Lower leg skin (tissue), 4 donors: ENCODE data around the gene NKD1. TPM values are rescaled to one million over a fixed set of nuclear protein-coding genes. Genes with fewer than 3 reads are reported as not detected.

Experiments used
- DNase-seq, 2 donors: peaks; one replicate each; pipeline ENCODE4 v3.0.0-alpha.2; 2019; ENCODE audit warnings: low spot score in 2 of 2
- H3K4me3 ChIP-seq: fragments of 200-600 bp; sonication (generic); 2 replicates; pipeline ENCODE4 v1.5.1; 2017; ENCODE audit warnings: mild to moderate bottlenecking, low read depth; ENCODE audit not compliant: poor library complexity, severe bottlenecking
- POLR2A ChIP-seq, 2 donors: fragments of 450-650 bp; IDR thresholded peaks; one replicate each; pipeline ENCODE4 v1.6.1; 2016 to 2017; ENCODE audit warnings: antibody characterized with exemption in 2 of 2, mild to moderate bottlenecking in 1 of 2, moderate library complexity in 1 of 2
- WGBS, 2 donors: methylation state at CpG; one replicate each; pipeline ENCODE4 v1.1.5; 2018; 5-methylcytosine and 5-hydroxymethylcytosine counted together
- intact Hi-C: fragments of 100-400 bp; cut with DNase I; formaldehyde crosslinking; loops from one replicate; pipeline ENCODE4 v1.15.0; 2023; ENCODE audit warnings: low total_unique reads
- total RNA-seq, 4 donors: library from RNA; depleted of rRNA; stranded (reverse); fragments of >200 nt; gene quantifications; one replicate each; pipeline ENCODE4 v1.1.0, GENCODE V29; 2016
- TF ChIP-seq, protein P1 (sequence below), 3 donors: fragments of 450-650 bp; IDR thresholded peaks; one replicate each; pipeline ENCODE4 v1.5.1; 2016; ENCODE audit warnings: antibody characterized with exemption in 3 of 3, mild to moderate bottlenecking in 3 of 3, moderate library complexity in 2 of 3

NKD1 gene
- total RNA-seq, 4 donors from 2014 or later, result 5.1 to 15.2 (median 7.2) TPM

DNA sequence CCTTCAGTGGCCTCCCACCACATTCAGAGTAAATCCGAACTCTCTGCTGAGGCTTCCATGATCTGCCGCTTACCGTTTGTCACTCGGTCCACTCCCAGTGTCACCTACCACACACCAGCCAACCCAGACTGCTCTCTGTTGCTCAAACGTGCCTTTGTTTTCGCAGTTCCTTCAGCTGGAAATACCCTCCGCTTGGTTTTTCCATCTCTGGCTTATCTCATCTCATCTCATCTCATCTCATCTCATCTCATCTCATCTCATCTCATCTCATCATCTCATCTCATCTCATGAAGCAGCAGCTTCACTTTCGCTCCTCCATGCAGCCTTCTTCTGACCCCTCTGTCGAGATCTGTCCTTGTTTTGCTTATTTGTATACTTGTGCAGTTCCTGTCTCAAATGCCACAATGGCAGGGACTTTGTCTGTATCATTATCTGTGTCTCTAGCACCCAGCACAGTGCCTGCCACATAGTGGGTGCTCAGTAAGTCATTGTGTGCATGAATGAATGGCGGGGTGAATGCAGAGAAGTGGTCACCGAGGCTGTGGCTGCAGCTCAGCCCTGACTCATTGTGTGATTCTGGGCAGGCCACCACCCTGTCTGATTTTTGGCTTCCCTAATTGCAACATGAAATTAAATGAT, 136.7 kb downstream of the NKD1 start:
- no peak overlapping the region for H3K4me3 ChIP-seq
- intact Hi-C loops, result no loop called here
- TF ChIP-seq, protein P1, sequence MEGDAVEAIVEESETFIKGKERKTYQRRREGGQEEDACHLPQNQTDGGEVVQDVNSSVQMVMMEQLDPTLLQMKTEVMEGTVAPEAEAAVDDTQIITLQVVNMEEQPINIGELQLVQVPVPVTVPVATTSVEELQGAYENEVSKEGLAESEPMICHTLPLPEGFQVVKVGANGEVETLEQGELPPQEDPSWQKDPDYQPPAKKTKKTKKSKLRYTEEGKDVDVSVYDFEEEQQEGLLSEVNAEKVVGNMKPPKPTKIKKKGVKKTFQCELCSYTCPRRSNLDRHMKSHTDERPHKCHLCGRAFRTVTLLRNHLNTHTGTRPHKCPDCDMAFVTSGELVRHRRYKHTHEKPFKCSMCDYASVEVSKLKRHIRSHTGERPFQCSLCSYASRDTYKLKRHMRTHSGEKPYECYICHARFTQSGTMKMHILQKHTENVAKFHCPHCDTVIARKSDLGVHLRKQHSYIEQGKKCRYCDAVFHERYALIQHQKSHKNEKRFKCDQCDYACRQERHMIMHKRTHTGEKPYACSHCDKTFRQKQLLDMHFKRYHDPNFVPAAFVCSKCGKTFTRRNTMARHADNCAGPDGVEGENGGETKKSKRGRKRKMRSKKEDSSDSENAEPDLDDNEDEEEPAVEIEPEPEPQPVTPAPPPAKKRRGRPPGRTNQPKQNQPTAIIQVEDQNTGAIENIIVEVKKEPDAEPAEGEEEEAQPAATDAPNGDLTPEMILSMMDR (IDR thresholded peaks at IDR 0.05), result no peak
- TF ChIP-seq POLR2A (IDR thresholded peaks at IDR 0.05), result no peak
- no peak for DNase-seq
- WGBS, 2 donors, result 80 to 87% methylated on average over 11 of the region's 11 CpGs

GRCh38 chr16:50685462-50686063, 137.4 kb downstream of the NKD1 start:
- no peak for DNase-seq
- 73 to 77% methylated on average over 8 of the region's 8 CpGs for WGBS, 2 donors
- intact Hi-C loops, result no loop called here
- no peak overlapping the region for H3K4me3 ChIP-seq
- TF ChIP-seq, protein P1 (IDR thresholded peaks at IDR 0.05), result no peak
- no peak for TF ChIP-seq POLR2A (IDR thresholded peaks at IDR 0.05)

- WGBS, 2 donors, result 43 to 52% methylated on average over 8 to 12 of the region's 12 CpGs
- intact Hi-C loops, result no loop called here
- no peak for TF ChIP-seq POLR2A (IDR thresholded peaks at IDR 0.05)
- TF ChIP-seq, protein P1 (IDR thresholded peaks at IDR 0.05), result no peak
These were observed 139.9 kb downstream of the NKD1 start for GRCh38 chr16:50688083-50688482.

DNA sequence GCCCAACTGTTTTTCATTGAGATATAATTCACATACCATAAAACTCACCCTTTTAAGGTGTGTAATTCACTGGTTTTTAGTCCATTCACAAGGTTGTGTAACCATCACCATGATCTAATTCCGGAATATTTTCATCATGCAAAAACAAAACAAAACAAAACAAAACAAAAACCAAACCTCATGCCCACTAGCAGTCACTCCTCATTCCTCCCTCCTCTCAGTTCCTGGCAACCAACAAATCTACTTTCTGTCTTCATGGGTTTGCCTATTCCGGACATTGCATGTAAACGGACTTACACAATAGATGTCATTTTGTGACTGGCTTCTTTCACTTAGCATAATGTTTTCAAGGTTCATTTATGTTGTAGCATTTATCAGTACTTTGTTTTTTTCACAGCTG, 140.7 kb downstream of the NKD1 start:
- WGBS, 2 donors, result 64 to 80% methylated on average over 3 of the region's 3 CpGs
- no peak for TF ChIP-seq POLR2A (IDR thresholded peaks at IDR 0.05)
- TF ChIP-seq, protein P1 (IDR thresholded peaks at IDR 0.05), result no peak
- H3K4me3 ChIP-seq, result no peak overlapping the region
- intact Hi-C loops, result no loop called here
- no peak for DNase-seq

More at GRCh38 chr16:50688083-50688482, 139.9 kb downstream of the NKD1 start:
- DNase-seq, result peak in 1 of 2 donors; percentile 82
- no peak overlapping the region for H3K4me3 ChIP-seq

GRCh38 chr16:50690177-50690576, 142.0 kb downstream of the NKD1 start:
- 87 to 94% methylated on average over 2 of the region's 2 CpGs for WGBS, 2 donors
- no peak for DNase-seq
- no peak for TF ChIP-seq POLR2A (IDR thresholded peaks at IDR 0.05)
- intact Hi-C loops, result no loop called here
- no peak overlapping the region for H3K4me3 ChIP-seq

- intact Hi-C loops, result no loop called here
- DNase-seq, result no peak
- H3K4me3 ChIP-seq, result no peak overlapping the region
- TF ChIP-seq, protein P1 (IDR thresholded peaks at IDR 0.05), result no peak
- 77 to 82% methylated on average over 4 of the region's 4 CpGs for WGBS, 2 donors
These were observed 144.4 kb downstream of the NKD1 start for GRCh38 chr16:50692644-50692998.
